Small intestine (tissue), 7 donors: ENCODE results near the gene NQO2. TPM values are rescaled to one million over a fixed set of nuclear protein-coding genes. Genes with fewer than 3 reads are reported as not detected.
"Not testable (repeated sequence)": the region's sequence is repeated elsewhere in the genome, so short reads cannot be mapped to it uniquely, and the experiment has no call there.

Experiments
- DNase-seq, 2 donors: peaks; one replicate each; pipeline versions ENCODE4 v3.0.0 to v3.0.0-alpha.2; 2013
- FAIRE-seq: peaks from 2 replicates; lab custom pipeline; 2012; peaks lifted over from hg19 to GRCh38; lab: Jason Lieb, UNC
- H3K27ac ChIP-seq, 3 donors: one replicate each; pipeline ENCODE4 v1.5.1; 2013; ENCODE audit warnings: low read length in 2 of 3, mild to moderate bottlenecking in 2 of 3, control low read depth in 1 of 3, inconsistent platforms in 1 of 3, low read depth in 1 of 3, moderate library complexity in 1 of 3
- H3K27me3 ChIP-seq, 3 donors: one replicate each; pipeline ENCODE4 v1.6.1; 2013; ENCODE audit warnings: low read length in 3 of 3, inconsistent platforms in 1 of 3; ENCODE audit not compliant: control insufficient read depth in 3 of 3, insufficient read depth in 3 of 3
- H3K36me3 ChIP-seq, 3 donors: one replicate each; pipeline ENCODE4 v1.6.1; 2013; ENCODE audit warnings: low read length in 3 of 3, inconsistent platforms in 1 of 3, low read depth in 1 of 3, mild to moderate bottlenecking in 1 of 3, moderate library complexity in 1 of 3; ENCODE audit not compliant: control insufficient read depth in 3 of 3, insufficient read depth in 2 of 3
- H3K4me1 ChIP-seq, 3 donors: one replicate each; pipeline ENCODE4 v1.6.1; 2013; ENCODE audit warnings: low read length in 2 of 3, inconsistent platforms in 1 of 3, low read depth in 1 of 3, mild to moderate bottlenecking in 1 of 3, moderate library complexity in 1 of 3; ENCODE audit not compliant: control insufficient read depth in 3 of 3, insufficient read depth in 2 of 3
- H3K4me3 ChIP-seq, 3 donors: one replicate each; pipeline ENCODE4 v1.5.1; 2013; ENCODE audit warnings: low read length in 3 of 3, control low read depth in 1 of 3, inconsistent platforms in 1 of 3, low read depth in 1 of 3, mild to moderate bottlenecking in 1 of 3, moderate library complexity in 1 of 3
- H3K9me3 ChIP-seq, 2 donors: one replicate each; pipeline ENCODE4 v1.6.1; 2013; ENCODE audit warnings: low read depth in 1 of 2, low read length in 1 of 2; ENCODE audit not compliant: control insufficient read depth in 2 of 2, insufficient read depth in 1 of 2
- WGBS, 3 donors: extraction: QIAGEN DNeasy Blood & Tissue Kit; methylation state at CpG; one replicate each; pipeline ENCODE4 v1.1.7; 2013; 5-methylcytosine and 5-hydroxymethylcytosine counted together
- polyA plus RNA-seq, 4 donors: library from polyadenylated mRNA; stranded (reverse) in 3 of 4; unstranded in 1 of 4; fragments of 200-250 nt in 3 of 4; fragments of 120-200 nt in 1 of 4; gene quantifications; one replicate each; pipeline versions ENCODE4 v1.2.1 to v1.2.3, GENCODE V29; 2013
- donor health status: healthy with polysubstance abuse.
- donor health status: control.
- donor health status: control.
- donor health status: Bipolar disorder and iron deficiency.
- donor health status: healthy.

The NQO2 gene
- polyA plus RNA-seq, 4 donors, result 23.2 to 84.5 (median 58.9) TPM

DNA sequence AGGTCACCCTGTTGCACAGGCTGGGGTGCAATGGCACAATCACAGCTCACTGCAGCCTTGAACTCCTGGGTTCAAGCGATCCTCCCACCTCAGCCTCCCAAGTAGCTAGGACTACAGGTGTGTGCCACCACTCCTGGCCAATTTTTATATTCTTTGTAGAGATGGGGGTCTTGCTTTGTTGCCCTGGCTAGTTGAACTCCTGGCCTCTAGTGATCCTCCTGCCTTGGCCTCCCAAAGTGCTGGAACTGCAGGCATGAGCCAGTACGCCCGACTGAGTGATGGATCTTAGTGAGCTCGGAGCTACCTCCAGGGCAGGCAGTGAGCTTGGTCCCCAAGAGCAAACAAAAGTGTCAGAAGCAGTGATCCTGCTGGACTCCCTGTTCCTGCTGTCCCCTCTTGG is 48.3 kb downstream of the NQO2 start:
- 85 to 99% (median 97%) methylated on average over 4 of the region's 4 CpGs for WGBS, 3 donors
- not testable (repeated sequence) for H3K27me3 ChIP-seq, FAIRE-seq, H3K4me3 ChIP-seq, H3K36me3 ChIP-seq, DNase-seq, H3K27ac ChIP-seq, H3K9me3 ChIP-seq, H3K4me1 ChIP-seq

DNA sequence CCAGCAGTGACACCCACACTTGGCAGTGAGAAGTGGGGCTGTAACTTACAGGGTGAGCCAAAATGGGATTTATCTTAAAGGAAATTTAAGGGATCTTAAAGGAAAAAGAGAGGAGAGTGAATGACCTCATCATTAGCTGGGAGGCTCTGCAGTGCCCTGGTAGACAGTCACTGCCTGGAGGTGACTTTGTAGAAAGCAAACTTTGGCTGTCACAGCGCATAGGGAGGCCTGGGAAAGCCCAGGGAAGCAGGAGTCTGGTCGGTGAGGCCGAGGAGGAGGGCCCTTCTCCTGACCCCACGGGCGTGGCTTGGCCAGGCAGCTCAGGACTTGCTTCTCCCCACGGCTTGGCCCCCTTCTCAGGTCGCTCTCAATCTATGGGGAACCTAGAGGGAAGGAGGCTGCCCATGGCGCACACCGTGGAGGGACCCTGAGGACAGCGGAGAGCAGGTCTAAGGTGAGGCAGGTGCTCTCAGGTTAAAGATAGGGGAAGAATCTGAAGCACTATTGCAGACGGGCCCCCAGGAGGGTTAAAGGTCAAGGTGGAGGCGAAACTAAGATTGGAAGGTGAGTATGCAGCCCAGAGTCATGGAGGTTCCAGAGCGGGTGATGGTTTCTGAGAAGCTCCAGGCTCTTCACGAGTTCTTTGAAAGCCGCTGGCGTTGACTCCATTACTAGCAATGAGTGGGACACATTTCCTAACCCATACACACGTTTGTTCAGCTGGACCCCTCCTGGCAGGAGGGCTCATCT is 53.0 kb downstream of the NQO2 start:
- Histone ChIP-seq H3K4me1 (peaks cover 0 to 11% (median 0%) of the 10 kb centered on the region in 3 donors), H3K36me3 (no peaks in the 10 kb centered on the region), H3K27me3 (no peaks in the 10 kb centered on the region), H3K4me3 (peak overlapping the region in 1 of 3 donors; percentile 63), H3K9me3 (no peaks in the 10 kb centered on the region), H3K27ac (no peak overlapping the region)
- 58 to 69% (median 63%) methylated on average over 17 of the region's 17 CpGs for WGBS, 3 donors
- FAIRE-seq, result no peak
- no peak for DNase-seq

DNA sequence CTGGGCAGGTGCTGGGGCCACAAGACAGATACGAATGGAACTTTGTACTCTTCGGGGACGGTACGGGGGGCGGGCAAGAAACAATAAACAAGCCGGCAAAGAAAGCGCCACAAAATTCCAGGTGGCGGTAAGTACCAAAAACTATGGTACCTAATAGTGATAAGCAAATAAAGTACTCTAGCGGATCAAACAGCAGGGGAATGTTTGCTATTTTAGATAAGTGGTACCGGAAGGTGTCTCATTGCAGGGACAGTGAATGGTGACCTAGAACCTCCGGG is 53.5 kb downstream of the NQO2 start:
- DNase-seq, result no peak
- 24 to 48% (median 32%) methylated on average over 11 of the region's 11 CpGs for WGBS, 3 donors
- peaks cover 0 to 11% (median 0%) of the 10 kb centered on the region in 3 donors for H3K4me1 ChIP-seq
- H3K4me3 ChIP-seq, result peak overlapping the region in 2 of 3 donors; percentile 54 to 63
- H3K36me3 ChIP-seq, result no peaks in the 10 kb centered on the region
- FAIRE-seq, result no peak
- H3K27ac ChIP-seq, result peak overlapping the region; percentile 39 to 71 (median 65)
- H3K9me3 ChIP-seq, result no peaks in the 10 kb centered on the region
- H3K27me3 ChIP-seq, result no peaks in the 10 kb centered on the region

DNA sequence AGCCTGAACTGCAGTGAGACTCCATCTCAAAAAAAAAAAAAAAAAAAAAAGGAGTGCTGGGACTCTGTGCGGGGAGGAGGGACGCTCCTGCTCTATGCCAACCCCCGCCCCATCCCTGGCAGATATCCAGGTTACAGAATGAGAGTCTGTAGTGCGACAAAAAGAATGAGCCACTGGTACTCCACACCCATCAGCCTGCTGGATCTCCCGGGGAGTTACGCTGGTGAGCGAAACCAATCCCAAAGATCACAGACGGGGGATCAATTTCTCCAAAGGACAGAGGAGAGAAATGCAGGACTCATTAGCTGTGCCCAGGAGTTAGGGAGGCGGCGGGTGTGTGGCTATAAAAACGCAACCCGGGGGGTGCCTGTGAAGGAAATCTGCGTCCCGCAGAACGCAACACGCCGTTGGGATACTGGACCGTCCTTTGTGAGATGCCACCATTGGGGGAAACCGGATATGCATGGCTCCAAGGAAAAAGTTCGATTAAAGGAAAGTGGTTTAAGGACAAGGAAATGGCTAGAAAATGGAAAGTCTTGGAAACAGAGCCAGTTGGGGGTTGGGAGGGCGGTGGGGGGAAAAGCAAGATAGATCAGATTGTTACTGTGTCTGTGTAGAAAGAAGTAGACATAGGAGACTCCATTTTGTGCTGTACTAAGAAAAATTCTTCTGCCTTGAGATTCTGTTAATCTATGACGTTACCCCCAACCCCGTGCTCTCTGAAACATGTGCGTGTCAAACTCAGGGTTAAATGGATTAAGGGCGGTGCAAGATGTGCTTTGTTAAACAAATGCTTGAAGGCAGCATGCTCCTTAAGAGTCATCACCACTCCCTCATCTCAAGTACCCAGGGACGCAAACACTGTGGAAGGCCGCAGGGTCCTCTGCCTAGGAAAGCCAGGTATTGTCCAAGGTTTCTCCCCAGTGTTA is 54.8 kb downstream of the NQO2 start:
- H3K27ac ChIP-seq, H3K36me3 ChIP-seq, FAIRE-seq, H3K27me3 ChIP-seq, H3K9me3 ChIP-seq: not testable (repeated sequence)
- Histone ChIP-seq H3K4me1 (peaks cover 0 to 11% (median 0%) of the 10 kb centered on the region in 3 donors), H3K4me3 (peak overlapping the region in 1 of 3 donors; percentile 63)
- peak in 1 of 2 donors; percentile 27 for DNase-seq
- 42 to 67% (median 64%) methylated on average over 27 of the region's 27 CpGs for WGBS, 3 donors

DNA sequence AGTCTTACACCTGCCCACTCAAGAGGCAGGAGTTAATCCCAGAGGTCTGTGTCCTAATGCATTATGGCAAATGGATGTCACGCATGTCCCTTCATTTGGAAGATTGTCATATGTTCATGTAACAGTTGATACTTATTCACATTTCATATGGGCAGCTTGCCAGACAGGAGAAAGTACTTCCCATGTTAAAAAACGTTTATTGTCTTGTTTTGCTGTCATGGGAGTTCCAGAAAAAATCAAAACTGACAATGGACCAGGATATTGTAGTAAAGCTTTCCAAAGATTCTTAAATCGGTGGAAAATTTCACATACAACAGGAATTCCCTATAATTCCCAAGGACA is 55.4 kb downstream of the NQO2 start:
- not testable (repeated sequence) for FAIRE-seq, H3K27ac ChIP-seq, H3K36me3 ChIP-seq, H3K4me3 ChIP-seq, H3K27me3 ChIP-seq, DNase-seq, H3K9me3 ChIP-seq
- H3K4me1 ChIP-seq, result peaks cover 0 to 11% (median 0%) of the 10 kb centered on the region in 3 donors
- 49 to 61% (median 57%) methylated on average over 3 of the region's 3 CpGs for WGBS, 3 donors

DNA sequence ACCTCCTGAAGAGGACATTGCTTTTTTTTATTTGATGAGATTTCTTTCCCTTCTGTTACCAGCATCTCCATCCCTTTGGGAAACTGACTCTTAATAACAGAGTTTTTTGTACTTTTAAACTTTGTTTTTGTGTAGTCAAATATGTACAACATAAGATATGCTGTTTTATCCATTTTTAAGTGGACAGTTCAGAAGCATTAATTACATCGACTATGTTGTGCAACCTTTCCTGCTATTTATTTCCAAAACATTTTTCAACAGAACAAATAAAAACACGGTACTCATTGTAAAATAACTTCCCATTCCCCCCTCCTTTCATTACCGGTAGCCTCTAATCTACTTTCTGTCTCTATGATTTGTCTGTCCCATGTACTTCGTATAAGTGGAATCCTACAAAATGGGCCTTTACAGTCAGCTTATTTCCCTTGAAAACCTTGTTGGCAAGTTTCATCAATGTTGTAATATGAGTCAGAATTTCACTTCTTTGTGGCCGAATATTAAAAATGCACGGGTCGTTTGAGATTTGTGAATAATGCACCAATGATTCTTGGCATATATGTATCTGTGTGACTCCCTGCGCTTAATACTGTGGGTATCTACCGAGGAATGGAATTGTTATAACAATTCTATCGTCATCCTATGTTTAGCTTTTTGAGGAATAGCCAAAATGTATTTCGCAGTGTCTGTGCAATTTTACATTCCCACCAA is 57.5 kb downstream of the NQO2 start:
- Histone ChIP-seq H3K9me3 (no peaks in the 10 kb centered on the region), H3K4me1 (peaks cover 0 to 11% (median 0%) of the 10 kb centered on the region in 3 donors), H3K27ac (no peak overlapping the region), H3K4me3 (no peak overlapping the region), H3K36me3 (no peaks in the 10 kb centered on the region), H3K27me3 (no peaks in the 10 kb centered on the region)
- 83 to 87% (median 86%) methylated on average over 11 of the region's 11 CpGs for WGBS, 3 donors
- no peak for DNase-seq
- no peak for FAIRE-seq

DNA sequence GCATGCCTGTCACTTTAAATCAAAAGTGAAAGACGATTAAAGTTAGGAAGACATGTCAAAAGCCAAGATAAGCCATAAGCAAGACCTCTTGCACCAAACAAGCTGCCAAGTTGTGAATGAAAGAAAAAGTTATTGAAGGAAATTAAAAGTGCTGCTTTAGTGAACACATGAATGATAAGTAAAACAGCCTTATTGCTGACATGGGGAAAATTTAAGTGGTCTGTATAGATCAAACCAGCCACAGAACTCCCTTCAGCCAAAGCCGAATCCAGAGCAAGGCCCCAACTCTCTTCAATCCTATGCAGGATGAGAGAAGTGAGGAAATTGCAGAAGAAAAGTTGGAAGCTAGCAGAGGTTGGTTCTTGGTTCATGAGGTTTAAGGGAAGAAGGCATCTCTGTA is 59.3 kb downstream of the NQO2 start:
- 48 to 52% (median 51%) methylated on average over 2 of the region's 2 CpGs for WGBS, 3 donors
- Histone ChIP-seq H3K36me3 (no peaks in the 10 kb centered on the region), H3K27ac (no peak overlapping the region), H3K9me3 (no peaks in the 10 kb centered on the region), H3K4me3 (no peak overlapping the region), H3K27me3 (no peaks in the 10 kb centered on the region), H3K4me1 (peaks cover 0 to 3% (median 0%) of the 10 kb centered on the region in 3 donors)
- FAIRE-seq, result no peak
- no peak for DNase-seq

DNA sequence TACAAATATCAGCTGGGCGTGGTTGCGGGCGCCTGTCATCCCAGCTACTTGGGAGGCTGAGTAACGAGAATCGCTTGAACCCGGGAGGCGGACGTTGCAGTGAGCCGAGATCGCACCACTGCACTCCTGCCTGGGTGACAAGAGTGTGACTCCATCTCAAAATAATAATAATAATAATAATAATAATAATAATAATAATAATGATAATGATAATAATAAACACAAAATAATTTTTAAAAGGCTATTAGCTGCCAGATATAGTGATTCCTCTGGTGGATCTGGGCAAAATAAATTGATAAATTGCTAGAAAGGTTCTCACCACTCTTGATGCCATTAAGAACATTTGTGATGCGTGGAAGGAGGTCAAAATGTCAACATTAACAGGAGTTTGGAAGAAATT is 60.4 kb downstream of the NQO2 start:
- not testable (repeated sequence) for H3K27ac ChIP-seq, H3K36me3 ChIP-seq, DNase-seq, H3K27me3 ChIP-seq, FAIRE-seq, H3K9me3 ChIP-seq, H3K4me1 ChIP-seq, H3K4me3 ChIP-seq
- WGBS, 3 donors, result 95 to 98% (median 96%) methylated on average over 11 of the region's 11 CpGs
